GM23338 (cell line): Measurements from ENCODE around the gene SFTA2. TPM values are rescaled to one million over a fixed set of nuclear protein-coding genes. Genes with fewer than 3 reads are reported as not detected.

Experiments
- ATAC-seq: fragments of 200-7000 bp; cut with Tn5 transposase; 3 replicates; pipeline ENCODE4 v1.9.1; 2020
- DNase-seq: peaks from one replicate; pipeline ENCODE4 v3.0.0-alpha.2; 2015; ENCODE audit warnings: low spot score
- H2AFZ ChIP-seq: fragments of 200-600 bp; sonication (generic); 2 replicates; pipeline ENCODE4 v1.8.0; 2016; ENCODE audit warnings: antibody characterized with exemption, mild to moderate bottlenecking, moderate library complexity
- H3F3A ChIP-seq: fragments of 200-600 bp; sonication (generic); replicated peaks from 2 replicates; pipeline ENCODE4 v1.8.0; 2017; ENCODE audit warnings: antibody characterized with exemption, mixed run types, low read depth
- H3K27ac ChIP-seq: fragments of 200-600 bp; sonication (generic); 2 replicates; pipeline ENCODE4 v1.6.1; 2016; ENCODE audit warnings: low read depth
- H3K27me3 ChIP-seq: fragments of 200-600 bp; sonication (generic); 2 replicates; pipeline ENCODE4 v1.8.0; 2016; ENCODE audit warnings: mild to moderate bottlenecking, mixed run types, moderate library complexity; ENCODE audit not compliant: insufficient read depth
- H3K36me3 ChIP-seq: fragments of 200-600 bp; sonication (generic); 2 replicates; pipeline ENCODE4 v1.8.0; 2016; ENCODE audit warnings: mild to moderate bottlenecking; ENCODE audit not compliant: insufficient read depth
- H3K4me1 ChIP-seq: fragments of 200-600 bp; sonication (generic); 2 replicates; pipeline ENCODE4 v1.8.0; 2016; ENCODE audit warnings: mild to moderate bottlenecking, moderate library complexity; ENCODE audit not compliant: insufficient read depth
- H3K4me2 ChIP-seq: fragments of 200-600 bp; sonication (generic); 2 replicates; pipeline ENCODE4 v1.7.1; 2017; ENCODE audit warnings: mixed run types
- H3K4me3 ChIP-seq: fragments of 200-600 bp; sonication (generic); 2 replicates; pipeline ENCODE4 v1.6.1; 2016; ENCODE audit warnings: mixed run types
- H3K79me2 ChIP-seq: fragments of 200-600 bp; sonication (generic); replicated peaks from 2 replicates; pipeline ENCODE4 v1.8.0; 2017; ENCODE audit warnings: mild to moderate bottlenecking; ENCODE audit not compliant: insufficient read depth
- H3K9me2 ChIP-seq: fragments of 200-600 bp; sonication (generic); 2 replicates; pipeline ENCODE4 v1.8.0; 2017; ENCODE audit not compliant: insufficient read depth
- H4K20me1 ChIP-seq: fragments of 200-600 bp; sonication (generic); replicated peaks from 2 replicates; pipeline ENCODE4 v1.8.0; 2017; ENCODE audit warnings: mild to moderate bottlenecking; ENCODE audit not compliant: insufficient read depth
- H3K27ac Mint-ChIP-seq: 2 replicates; pipeline ENCODE4 v1.8.0; 2020; ENCODE audit warnings: inconsistent platforms, mild to moderate bottlenecking, moderate library complexity, mixed read lengths
- H3K27me3 Mint-ChIP-seq: 3 replicates; pipeline ENCODE4 v1.8.0; 2022; ENCODE audit warnings: low read depth, mild to moderate bottlenecking, moderate library complexity, mixed read lengths, inconsistent platforms; ENCODE audit not compliant: insufficient read depth, poor library complexity
- H3K36me3 Mint-ChIP-seq: 3 replicates; pipeline ENCODE4 v1.8.0; 2021; ENCODE audit warnings: low read depth, mild to moderate bottlenecking, inconsistent platforms, moderate library complexity, mixed read lengths
- H3K4me1 Mint-ChIP-seq: 3 replicates; pipeline ENCODE4 v1.8.0; 2020; ENCODE audit warnings: mild to moderate bottlenecking, inconsistent platforms, mixed read lengths
- H3K4me3 Mint-ChIP-seq: 3 replicates; pipeline ENCODE4 v1.8.0; 2021; ENCODE audit warnings: moderate library complexity, mild to moderate bottlenecking, inconsistent platforms, mixed read lengths
- H3K9me3 Mint-ChIP-seq: 3 replicates; pipeline ENCODE4 v1.8.0; 2020; ENCODE audit warnings: moderate library complexity, mild to moderate bottlenecking, inconsistent platforms, mixed read lengths
- CREB1 ChIP-seq: fragments of 250-450 bp; sonication (Bioruptor Pico); IDR thresholded peaks from 2 replicates; pipeline ENCODE4 v1.5.0; 2020; ENCODE audit warnings: low read depth, mild to moderate bottlenecking, moderate library complexity
- CTCF ChIP-seq, 2 experiments: fragments of 200-600 bp in 1 of 2; sonication (generic) in 1 of 2; conservative IDR thresholded peaks; 2 replicates each; pipeline versions ENCODE4 v1.5.1 to v1.6.1; 2016 to 2017; ENCODE audit warnings: antibody characterized with exemption in 2 of 2, low read depth in 2 of 2, mild to moderate bottlenecking in 2 of 2, moderate library complexity in 1 of 2
- ETS1 ChIP-seq: IDR thresholded peaks from 2 replicates; pipeline ENCODE4 v1.6.1; 2016; ENCODE audit warnings: antibody characterized with exemption
- EZH2 ChIP-seq: fragments of 200-600 bp; sonication (generic); IDR thresholded peaks from one replicate; pipeline ENCODE4 v1.8.0; 2017; ENCODE audit warnings: antibody characterized with exemption, mild to moderate bottlenecking, low read depth; ENCODE audit not compliant: unreplicated experiment
- EZH2phosphoT487 ChIP-seq: fragments of 200-600 bp; sonication (generic); IDR thresholded peaks from one replicate; pipeline ENCODE4 v1.8.1; 2018; ENCODE audit warnings: antibody characterized with exemption; ENCODE audit not compliant: unreplicated experiment
- JUNB ChIP-seq: IDR thresholded peaks from one replicate; pipeline ENCODE4 v1.6.1; 2016; ENCODE audit warnings: antibody characterized with exemption; ENCODE audit not compliant: unreplicated experiment
- NANOG ChIP-seq: IDR thresholded peaks from 2 replicates; pipeline ENCODE4 v1.6.1; 2016; ENCODE audit warnings: antibody characterized with exemption, borderline replicate concordance
- POLR2AphosphoS5 ChIP-seq: IDR thresholded peaks from 2 replicates; pipeline ENCODE4 v1.6.1; 2016; ENCODE audit warnings: antibody characterized with exemption, low read depth
- REST ChIP-seq: IDR thresholded peaks from one replicate; pipeline ENCODE4 v1.6.1; 2018; ENCODE audit warnings: antibody characterized with exemption; ENCODE audit not compliant: unreplicated experiment
- STAT1 ChIP-seq: IDR thresholded peaks from one replicate; pipeline ENCODE4 v1.6.1; 2016; ENCODE audit warnings: antibody characterized with exemption; ENCODE audit not compliant: unreplicated experiment
- ZNF114 ChIP-seq: fragments of 250-450 bp; sonication (Bioruptor Pico); IDR thresholded peaks from 2 replicates; pipeline ENCODE4 v1.5.0; 2020; ENCODE audit warnings: mild to moderate bottlenecking, moderate library complexity
- ZNF331 ChIP-seq: fragments of 250-450 bp; sonication (Bioruptor Pico); IDR thresholded peaks from 2 replicates; pipeline ENCODE4 v1.5.0; 2020; ENCODE audit warnings: low read depth, mild to moderate bottlenecking, moderate library complexity
- ZNF462 ChIP-seq: fragments of 250-450 bp; sonication (Bioruptor Pico); IDR thresholded peaks from 2 replicates; pipeline ENCODE4 v1.5.0; 2020; ENCODE audit warnings: mild to moderate bottlenecking, moderate library complexity
- polyA plus RNA-seq: library from polyadenylated mRNA; unstranded; fragments of >200 nt; fragmentation: Nextera tagmentation; extraction: Ambion mirVana; gene quantifications from 2 replicates; pipeline ENCODE4 v1.2.1, GENCODE V29; 2016
- total RNA-seq: library from RNA; depleted of rRNA; stranded (reverse); fragments of >200 nt; shearing (Covaris generic); gene quantifications from 2 replicates; pipeline ENCODE4 v1.2.3, GENCODE V29; 2014

Gene SFTA2
- total and polyA plus RNA-seq, 2 experiments from 2014 or later = not detected

GRCh38 chr6:30914854-30915590 is 16.9 kb downstream of the SFTA2 start:
- Histone ChIP-seq H4K20me1 (no peaks in the 10 kb centered on the region), H3K27ac (no peak overlapping the region), H2AFZ (peak overlapping the region; percentile 80; the same call in 1 of the 2 replicates), H3K27me3 (no peaks in the 10 kb centered on the region), H3K4me3 (peak overlapping the region; percentile 84), H3K36me3 (peaks cover 7% of the 10 kb centered on the region; the same call in 1 of the 2 replicates), H3K4me2 (peak overlapping the region; percentile 97), H3F3A (0 out of 2 replicates have a peak, but pooled peaks cover 17% of the 10 kb centered on the region), H3K9me2 (no peaks in the 10 kb centered on the region), H3K79me2 (no peaks in the 10 kb centered on the region), H3K4me1 (peaks cover 8% of the 10 kb centered on the region; the same call in 1 of the 2 replicates)
- no peak for DNase-seq
- peaks cover 17% of the 10 kb centered on the region for H3K27me3 Mint-ChIP-seq
- peak overlapping the region; percentile 89 for H3K4me3 Mint-ChIP-seq
- peak overlapping the region; percentile 90; the same call in 1 of the 2 replicates for H3K27ac Mint-ChIP-seq
- ATAC-seq = peak; percentile 8
- H3K36me3 Mint-ChIP-seq = peaks cover 66% of the 10 kb centered on the region
- no peaks in the 10 kb centered on the region for H3K9me3 Mint-ChIP-seq
- no peak for TF ChIP-seq ZNF331 (CRISPR knock-in tag)
- TF ChIP-seq JUNB = no peak
- no peak for TF ChIP-seq ETS1
- TF ChIP-seq REST = no peak
- TF ChIP-seq POLR2AphosphoS5 = no peak
- TF ChIP-seq NANOG = no peak
- no peak for TF ChIP-seq EZH2phosphoT487
- TF ChIP-seq EZH2 = no peak
- TF ChIP-seq CTCF (conservative IDR thresholded peaks at IDR 0.05; ENCODE audit: low read depth in 2 of 2) = no peak
- no peak for TF ChIP-seq ZNF114 (CRISPR knock-in tag)
- no peak for TF ChIP-seq ZNF462 (CRISPR knock-in tag)
- TF ChIP-seq STAT1 = no peak
- no peak for TF ChIP-seq CREB1 (CRISPR knock-in tag)
- peaks cover 15% of the 10 kb centered on the region; the same call in 2 of the 3 replicates for H3K4me1 Mint-ChIP-seq
